ENCODE measurements around the gene ZNF106.

The ZNF106 gene

DNA sequence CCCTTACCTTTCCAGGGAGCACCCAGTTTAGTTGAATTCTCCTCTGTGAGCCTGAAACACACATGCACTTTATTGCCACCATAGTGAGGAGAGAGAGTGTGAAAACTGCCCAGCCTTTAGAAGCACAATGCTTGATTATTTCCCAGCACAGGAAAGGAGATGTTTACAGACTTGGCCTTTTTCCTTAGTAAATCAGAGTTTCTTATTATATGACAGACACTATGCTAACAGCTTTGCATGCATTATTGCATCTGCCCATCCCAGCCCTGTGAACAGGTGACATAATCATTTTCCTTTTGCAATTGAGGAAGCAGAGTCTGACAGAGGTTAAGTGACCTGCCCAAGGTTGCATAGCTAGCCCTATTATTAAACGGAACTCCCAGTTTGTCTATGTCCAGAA, 95.1 kb downstream of the ZNF106 start:
- no peak overlapping the region for H3K4me3 ChIP-seq (ENCODE audit: low read depth, low read length)
- TF ChIP-seq, protein P1, sequence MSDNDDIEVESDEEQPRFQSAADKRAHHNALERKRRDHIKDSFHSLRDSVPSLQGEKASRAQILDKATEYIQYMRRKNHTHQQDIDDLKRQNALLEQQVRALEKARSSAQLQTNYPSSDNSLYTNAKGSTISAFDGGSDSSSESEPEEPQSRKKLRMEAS (IDR thresholded peaks at IDR 0.05; ENCODE audit: low read depth, low read length) = no peak
- DNase-seq (ENCODE audit: low read depth) = no peak

DNA sequence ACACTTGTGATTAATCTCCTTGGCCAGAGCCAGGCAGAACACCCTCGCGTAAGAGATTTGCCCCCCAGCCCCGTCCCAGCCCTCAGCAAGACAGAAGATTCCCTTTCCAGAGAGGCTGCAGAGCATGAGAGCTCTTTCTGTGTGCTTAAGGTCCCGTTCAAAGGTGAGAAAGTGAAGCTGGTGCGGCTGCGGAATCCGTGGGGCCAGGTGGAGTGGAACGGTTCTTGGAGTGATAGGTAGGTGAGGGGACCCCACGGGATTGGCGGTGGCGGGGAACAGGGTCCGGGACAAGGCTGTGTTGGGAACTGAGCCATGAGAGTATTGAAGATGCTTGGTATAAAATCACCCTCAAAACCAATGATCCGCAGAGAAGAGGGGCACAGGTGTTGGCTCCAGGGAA, 96.8 kb downstream of the ZNF106 start:
- no peak overlapping the region for H3K4me3 ChIP-seq (ENCODE audit: low read depth, low read length)
- no peak for TF ChIP-seq MYC (IDR thresholded peaks at IDR 0.05; ENCODE audit: low read depth, low read length)
- DNase-seq (ENCODE audit: low read depth) = no peak

DNA sequence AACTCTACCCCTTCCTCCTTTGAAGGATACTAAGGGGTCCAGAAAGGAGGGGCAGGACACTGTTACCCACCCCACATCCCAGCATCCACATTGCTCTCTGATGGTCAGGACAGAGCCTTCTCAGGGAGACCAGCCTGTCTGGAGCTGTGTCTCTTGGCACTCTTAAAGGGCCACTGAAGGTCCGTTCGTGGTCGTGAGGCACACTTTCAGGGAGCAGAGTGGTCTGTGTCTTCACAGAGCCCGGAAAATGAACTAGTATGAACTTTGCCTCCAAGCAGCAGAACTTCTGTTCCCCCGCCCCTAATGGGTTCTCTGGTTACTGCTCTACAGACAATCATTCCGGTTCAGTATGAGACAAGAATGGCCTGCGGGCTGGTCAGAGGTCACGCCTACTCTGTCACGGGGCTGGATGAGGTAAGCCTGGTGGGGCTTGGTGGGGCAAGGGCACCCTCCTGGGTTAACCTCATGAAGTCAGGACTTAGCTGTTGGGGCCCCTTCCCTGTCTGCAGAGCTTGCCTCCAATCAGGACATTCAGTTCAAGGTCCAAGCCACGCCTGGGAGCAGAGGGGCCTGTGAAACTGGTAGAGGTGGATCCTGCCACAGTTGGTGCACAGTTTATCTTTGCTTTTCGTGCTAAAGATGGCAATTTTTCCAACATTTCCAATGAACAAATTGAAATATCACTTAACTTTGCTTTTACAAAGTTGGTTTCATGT, 98.5 kb downstream of the ZNF106 start:
- no peak overlapping the region for H3K4me3 ChIP-seq (ENCODE audit: low read depth, low read length)
- DNase-seq (ENCODE audit: low read depth) = no peak
- TF ChIP-seq POLR2A (IDR thresholded peaks at IDR 0.05; ENCODE audit: extremely low read depth, insufficient read length) (no peak), MYC (IDR thresholded peaks at IDR 0.05; ENCODE audit: low read depth, low read length) (no peak)
- TF ChIP-seq, protein P1 (IDR thresholded peaks at IDR 0.05; ENCODE audit: low read depth, low read length) = no peak
- TF ChIP-seq, protein P2, sequence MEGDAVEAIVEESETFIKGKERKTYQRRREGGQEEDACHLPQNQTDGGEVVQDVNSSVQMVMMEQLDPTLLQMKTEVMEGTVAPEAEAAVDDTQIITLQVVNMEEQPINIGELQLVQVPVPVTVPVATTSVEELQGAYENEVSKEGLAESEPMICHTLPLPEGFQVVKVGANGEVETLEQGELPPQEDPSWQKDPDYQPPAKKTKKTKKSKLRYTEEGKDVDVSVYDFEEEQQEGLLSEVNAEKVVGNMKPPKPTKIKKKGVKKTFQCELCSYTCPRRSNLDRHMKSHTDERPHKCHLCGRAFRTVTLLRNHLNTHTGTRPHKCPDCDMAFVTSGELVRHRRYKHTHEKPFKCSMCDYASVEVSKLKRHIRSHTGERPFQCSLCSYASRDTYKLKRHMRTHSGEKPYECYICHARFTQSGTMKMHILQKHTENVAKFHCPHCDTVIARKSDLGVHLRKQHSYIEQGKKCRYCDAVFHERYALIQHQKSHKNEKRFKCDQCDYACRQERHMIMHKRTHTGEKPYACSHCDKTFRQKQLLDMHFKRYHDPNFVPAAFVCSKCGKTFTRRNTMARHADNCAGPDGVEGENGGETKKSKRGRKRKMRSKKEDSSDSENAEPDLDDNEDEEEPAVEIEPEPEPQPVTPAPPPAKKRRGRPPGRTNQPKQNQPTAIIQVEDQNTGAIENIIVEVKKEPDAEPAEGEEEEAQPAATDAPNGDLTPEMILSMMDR (IDR thresholded peaks at IDR 0.05; ENCODE audit: low read depth, low read length) = no peak

DNA sequence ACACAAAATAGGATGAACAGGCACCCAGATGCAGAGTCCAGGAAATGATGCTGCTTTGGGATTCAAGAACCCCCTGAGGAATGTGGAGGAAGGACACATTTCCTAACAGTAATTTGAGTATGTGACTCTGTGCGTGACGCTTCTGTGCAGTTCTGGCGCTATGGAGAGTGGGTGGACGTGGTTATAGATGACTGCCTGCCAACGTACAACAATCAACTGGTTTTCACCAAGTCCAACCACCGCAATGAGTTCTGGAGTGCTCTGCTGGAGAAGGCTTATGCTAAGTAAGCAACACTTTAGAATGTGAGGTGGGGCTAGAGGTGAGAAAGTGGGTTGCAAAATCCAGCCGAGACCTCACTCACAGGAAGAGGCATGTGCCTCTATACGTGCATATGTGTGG, 103.3 kb downstream of the ZNF106 start:
- no peak overlapping the region for H3K4me3 ChIP-seq (ENCODE audit: low read depth, low read length)
- DNase-seq (ENCODE audit: low read depth) = no peak
- TF ChIP-seq, protein P1 (IDR thresholded peaks at IDR 0.05; ENCODE audit: low read depth, low read length) = no peak
- TF ChIP-seq, protein P2 (IDR thresholded peaks at IDR 0.05; ENCODE audit: low read depth, low read length) = no peak
- no peak for TF ChIP-seq POLR2A (IDR thresholded peaks at IDR 0.05; ENCODE audit: extremely low read depth, insufficient read length)
- TF ChIP-seq MYC (IDR thresholded peaks at IDR 0.05; ENCODE audit: low read depth, low read length) = no peak

DNA sequence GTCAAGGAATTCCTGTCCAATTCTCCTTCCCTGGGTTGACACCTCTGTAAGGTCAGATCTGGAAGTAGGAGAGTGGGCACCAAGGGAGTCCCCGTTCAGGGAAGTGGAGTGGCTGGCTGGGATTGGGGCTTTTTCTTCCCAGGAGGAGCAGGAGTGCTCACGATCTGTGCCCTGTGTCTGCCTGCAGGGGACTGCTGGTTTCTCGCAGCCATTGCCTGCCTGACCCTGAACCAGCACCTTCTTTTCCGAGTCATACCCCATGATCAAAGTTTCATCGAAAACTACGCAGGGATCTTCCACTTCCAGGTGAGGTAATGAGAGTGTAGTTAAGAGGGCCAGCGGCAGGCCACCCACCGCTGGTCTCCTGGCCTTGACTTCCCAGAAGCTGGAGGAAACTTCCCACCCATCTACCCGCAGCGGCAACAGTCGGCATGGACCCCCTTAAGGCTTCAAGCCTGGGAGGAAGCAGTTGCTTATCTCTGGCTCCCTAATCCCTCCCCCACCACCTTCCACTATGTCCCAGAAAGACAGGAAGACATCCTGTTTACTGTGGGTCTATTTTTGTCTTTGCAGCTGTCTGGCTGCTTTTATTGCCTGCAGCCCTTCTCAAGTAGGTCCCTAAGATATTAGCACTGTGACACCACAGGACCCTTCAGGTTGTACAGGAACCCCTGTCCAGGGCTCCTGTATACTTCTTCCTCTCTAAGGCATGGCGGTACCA, 104.8 kb downstream of the ZNF106 start:
- DNase-seq (ENCODE audit: low read depth) = no peak
- TF ChIP-seq MYC (IDR thresholded peaks at IDR 0.05; ENCODE audit: low read depth, low read length) = no peak
- TF ChIP-seq, protein P1 (IDR thresholded peaks at IDR 0.05; ENCODE audit: low read depth, low read length) = no peak
- no peak for TF ChIP-seq POLR2A (IDR thresholded peaks at IDR 0.05; ENCODE audit: extremely low read depth, insufficient read length)
- TF ChIP-seq, protein P2 (IDR thresholded peaks at IDR 0.05; ENCODE audit: low read depth, low read length) = no peak

DNA sequence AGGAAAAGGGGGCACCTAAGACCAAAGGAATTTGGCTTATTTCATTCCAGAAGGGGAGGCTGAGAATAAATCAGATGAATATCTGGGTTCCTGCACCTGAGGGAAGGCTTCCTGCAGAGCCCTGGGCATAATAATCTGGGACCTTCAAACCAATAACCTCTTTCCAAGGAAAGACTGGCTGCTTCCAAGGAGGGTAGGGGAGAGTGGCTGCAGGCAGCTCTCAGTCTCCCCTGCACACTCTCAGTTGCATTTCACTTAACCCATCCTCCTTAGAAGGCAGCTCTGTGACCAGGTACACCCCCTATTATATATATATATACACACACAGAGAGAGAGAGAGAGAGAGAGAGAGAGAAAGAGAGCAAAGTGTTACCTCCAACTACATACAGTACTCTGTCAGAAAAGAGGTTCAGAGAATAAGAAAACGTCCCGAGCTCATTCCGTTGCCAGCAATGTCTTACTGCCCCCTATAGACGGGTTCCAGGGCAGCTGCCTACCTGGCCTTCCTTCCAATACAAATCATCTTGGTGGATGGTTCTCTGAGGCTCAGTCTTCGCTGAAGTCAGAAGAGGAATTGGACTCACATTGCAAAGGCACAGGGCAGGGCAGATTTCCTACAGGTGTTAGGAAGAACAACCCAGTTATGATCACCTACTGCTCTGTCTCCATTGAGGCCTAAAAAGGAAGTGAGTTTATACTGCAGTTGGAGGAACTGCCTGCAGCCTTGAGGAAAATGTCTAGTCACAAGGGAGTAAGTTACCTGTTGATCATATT, 105.5 kb downstream of the ZNF106 start:
- TF ChIP-seq POLR2A (IDR thresholded peaks at IDR 0.05; ENCODE audit: extremely low read depth, insufficient read length) = no peak
- TF ChIP-seq, protein P2 (IDR thresholded peaks at IDR 0.05; ENCODE audit: low read depth, low read length) = peak; percentile 91
- peak; percentile 76 for DNase-seq (ENCODE audit: low read depth)
- H3K4me3 ChIP-seq (ENCODE audit: low read depth, low read length) = no peak overlapping the region

More for the DNA sequence above, 104.8 kb downstream of the ZNF106 start:
- no peak overlapping the region for H3K4me3 ChIP-seq (ENCODE audit: low read depth, low read length)

All from NB4 (cell line).